Measurements from ENCODE around the gene CALHM2. TPM values are rescaled to one million over a fixed set of nuclear protein-coding genes. Genes with fewer than 3 reads are reported as not detected.
A peak's percentile ranks its signal among the peaks of the same experiment; 100 is the strongest.

Gene CALHM2
- polyA plus RNA-seq, 1 of the 3 experiments (the other 2 are of a cell fraction) = 0.10 TPM

DNA sequence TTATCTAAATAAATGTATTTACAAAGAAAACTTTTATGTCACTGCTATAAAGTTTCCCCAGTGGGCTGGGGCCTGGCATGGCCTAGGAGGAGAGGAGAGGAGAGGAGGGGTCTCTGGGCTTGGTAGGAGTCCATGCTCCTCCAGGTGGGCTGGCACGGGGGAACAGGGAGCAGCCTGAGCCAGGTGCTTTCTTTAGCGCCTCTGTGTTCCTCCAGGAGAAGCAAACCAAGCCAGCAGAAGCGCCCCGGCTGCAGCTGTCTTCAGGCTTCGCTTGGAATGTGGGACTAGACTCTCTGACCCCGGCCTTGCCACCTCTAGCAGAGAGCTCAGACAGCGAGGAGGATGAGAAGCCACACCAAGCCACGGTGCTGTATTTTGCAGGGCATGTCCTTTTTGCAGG, 10.6 kb downstream of the CALHM2 start:
- Histone ChIP-seq H3K9ac (no peak overlapping the region), H3K79me2 (ENCODE audit: insufficient read depth) (no peaks in the 10 kb centered on the region), H4K20me1 (ENCODE audit: insufficient read depth) (no peaks in the 10 kb centered on the region), H3K36me3 (replicated peaks in 1 of 2; ENCODE audit: control insufficient read depth in 1 of 2, insufficient read depth in 2 of 2, low read length in 1 of 2) (peaks cover 50 to 89% of the 10 kb centered on the region in 2 experiments), H3K9me3 (no peaks in the 10 kb centered on the region), H3K27me3 (ENCODE audit: insufficient read depth) (no peaks in the 10 kb centered on the region), H3F3A (replicated peaks; ENCODE audit: insufficient read depth) (peaks cover 5% of the 10 kb centered on the region), H2AFZ (ENCODE audit: low read depth) (no peak overlapping the region), H3K27ac (ENCODE audit: low read depth in 2 of 2, low read length in 1 of 2) (peak overlapping the region in 1 of 2 experiments; percentile 47; a peak in 1 of 4 replicates), H3K9me2 (no peaks in the 10 kb centered on the region), H3K4me2 (no peak overlapping the region), H3K4me1 (ENCODE audit: control insufficient read depth in 1 of 2, insufficient read depth in 2 of 2, low read depth in 1 of 2, low read length in 1 of 2) (no peaks in the 10 kb centered on the region), H3K4me3 (ENCODE audit: low read depth in 2 of 2, low read length in 1 of 2) (no peak overlapping the region)
- TF ChIP-seq, protein P1, sequence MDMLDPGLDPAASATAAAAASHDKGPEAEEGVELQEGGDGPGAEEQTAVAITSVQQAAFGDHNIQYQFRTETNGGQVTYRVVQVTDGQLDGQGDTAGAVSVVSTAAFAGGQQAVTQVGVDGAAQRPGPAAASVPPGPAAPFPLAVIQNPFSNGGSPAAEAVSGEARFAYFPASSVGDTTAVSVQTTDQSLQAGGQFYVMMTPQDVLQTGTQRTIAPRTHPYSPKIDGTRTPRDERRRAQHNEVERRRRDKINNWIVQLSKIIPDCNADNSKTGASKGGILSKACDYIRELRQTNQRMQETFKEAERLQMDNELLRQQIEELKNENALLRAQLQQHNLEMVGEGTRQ (IDR thresholded peaks at IDR 0.05; ENCODE audit: borderline replicate concordance, low read depth, low read length) = no peak
- TF ChIP-seq MXI1 (IDR thresholded peaks at IDR 0.05; ENCODE audit: low read depth, low read length) (no peak), POLR2AphosphoS5 (IDR thresholded peaks at IDR 0.05; ENCODE audit: low read depth, low read length) (no peak), GABPA (IDR thresholded peaks at IDR 0.05; ENCODE audit: low read depth) (no peak), ELF1 (IDR thresholded peaks at IDR 0.05) (no peak), RXRA (IDR thresholded peaks at IDR 0.05; ENCODE audit: borderline replicate concordance, low read depth) (no peak), TAF1 (IDR thresholded peaks at IDR 0.05; ENCODE audit: borderline replicate concordance, low read depth, low read length) (no peak), NRF1 (IDR thresholded peaks at IDR 0.05; ENCODE audit: low read depth, low read length) (no peak), TEAD4 (IDR thresholded peaks at IDR 0.05; ENCODE audit: borderline replicate concordance, insufficient read depth) (no peak), NFIC (IDR thresholded peaks at IDR 0.05; ENCODE audit: borderline replicate concordance) (no peak)
- TF ChIP-seq, protein P2, sequence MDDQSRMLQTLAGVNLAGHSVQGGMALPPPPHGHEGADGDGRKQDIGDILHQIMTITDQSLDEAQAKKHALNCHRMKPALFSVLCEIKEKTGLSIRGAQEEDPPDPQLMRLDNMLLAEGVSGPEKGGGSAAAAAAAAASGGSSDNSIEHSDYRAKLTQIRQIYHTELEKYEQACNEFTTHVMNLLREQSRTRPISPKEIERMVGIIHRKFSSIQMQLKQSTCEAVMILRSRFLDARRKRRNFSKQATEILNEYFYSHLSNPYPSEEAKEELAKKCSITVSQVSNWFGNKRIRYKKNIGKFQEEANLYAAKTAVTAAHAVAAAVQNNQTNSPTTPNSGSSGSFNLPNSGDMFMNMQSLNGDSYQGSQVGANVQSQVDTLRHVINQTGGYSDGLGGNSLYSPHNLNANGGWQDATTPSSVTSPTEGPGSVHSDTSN (IDR thresholded peaks at IDR 0.05) = no peak
- TF ChIP-seq, protein P3, sequence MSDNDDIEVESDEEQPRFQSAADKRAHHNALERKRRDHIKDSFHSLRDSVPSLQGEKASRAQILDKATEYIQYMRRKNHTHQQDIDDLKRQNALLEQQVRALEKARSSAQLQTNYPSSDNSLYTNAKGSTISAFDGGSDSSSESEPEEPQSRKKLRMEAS (IDR thresholded peaks at IDR 0.05; ENCODE audit: low read depth) = no peak
- WGBS (ENCODE audit: low lambda C conversion rate) = 77% methylated on average over 4 of the region's 8 CpGs
- DNase-seq = no peak
- POLR2A ChIA-PET = no interaction called here
- CTCF ChIA-PET = interaction anchor here (0.7 to 1.4 kb wide), 6 partner anchors 9 to 123 kb away, joined by 3 to 5 read pairs (median 3); partner anchors contain the start of gene CALHM2

DNA sequence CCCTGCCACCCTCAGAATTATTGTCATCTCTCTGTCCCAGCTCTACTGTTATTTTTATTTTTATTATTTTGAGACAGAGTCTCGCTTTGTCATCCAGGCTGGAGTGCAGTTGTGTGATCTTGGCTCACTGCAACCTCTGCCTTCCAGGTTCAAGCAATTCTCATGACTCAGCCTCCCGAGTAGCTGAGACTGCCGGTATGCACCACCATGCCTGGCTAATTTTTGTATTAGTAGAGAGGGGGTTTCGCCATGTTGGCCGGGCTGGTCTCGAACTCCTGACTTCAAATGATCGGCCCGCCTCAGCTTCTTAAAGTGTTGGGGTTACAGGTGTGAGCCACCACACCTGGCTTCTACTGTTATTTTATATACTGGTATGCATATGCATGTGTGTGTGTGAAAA, 11.0 kb downstream of the CALHM2 start:
- Histone ChIP-seq H3F3A (replicated peaks; ENCODE audit: insufficient read depth) (peaks cover 5% of the 10 kb centered on the region), H4K20me1 (ENCODE audit: insufficient read depth) (no peaks in the 10 kb centered on the region), H3K4me3 (ENCODE audit: low read depth in 2 of 2, low read length in 1 of 2) (no peak overlapping the region), H3K79me2 (ENCODE audit: insufficient read depth) (no peaks in the 10 kb centered on the region), H2AFZ (ENCODE audit: low read depth) (no peak overlapping the region), H3K36me3 (replicated peaks in 1 of 2; ENCODE audit: control insufficient read depth in 1 of 2, insufficient read depth in 2 of 2, low read length in 1 of 2) (peaks cover 53 to 89% of the 10 kb centered on the region in 2 experiments), H3K27me3 (ENCODE audit: insufficient read depth) (no peaks in the 10 kb centered on the region), H3K27ac (ENCODE audit: low read depth in 2 of 2, low read length in 1 of 2) (peak overlapping the region in 1 of 2 experiments; percentile 47; a peak in 1 of 4 replicates), H3K9me2 (no peaks in the 10 kb centered on the region), H3K4me2 (no peak overlapping the region), H3K9ac (no peak overlapping the region), H3K9me3 (no peaks in the 10 kb centered on the region), H3K4me1 (ENCODE audit: control insufficient read depth in 1 of 2, insufficient read depth in 2 of 2, low read depth in 1 of 2, low read length in 1 of 2) (no peaks in the 10 kb centered on the region)
- 93% methylated on average over 8 of the region's 8 CpGs for WGBS (ENCODE audit: low lambda C conversion rate)
- no peak for DNase-seq
- ChIA-PET POLR2A (no interaction called here), CTCF (interaction anchor here (0.7 to 1.4 kb wide), 3 partner anchors 10 to 27 kb away, joined by 3 to 5 read pairs (median 5); partner anchors contain the start of gene CALHM2)
- TF ChIP-seq, protein P1 (IDR thresholded peaks at IDR 0.05; ENCODE audit: borderline replicate concordance, low read depth, low read length) = no peak
- TF ChIP-seq, protein P3 (IDR thresholded peaks at IDR 0.05; ENCODE audit: low read depth) = no peak
- TF ChIP-seq POLR2AphosphoS5 (IDR thresholded peaks at IDR 0.05; ENCODE audit: low read depth, low read length) = no peak
- no peak for TF ChIP-seq FOXJ3 (CRISPR knock-in tag; IDR thresholded peaks at IDR 0.05)
- no peak for TF ChIP-seq RXRA (IDR thresholded peaks at IDR 0.05; ENCODE audit: borderline replicate concordance, low read depth)
- no peak for TF ChIP-seq JUND (IDR thresholded peaks at IDR 0.05)
- TF ChIP-seq TAF1 (IDR thresholded peaks at IDR 0.05; ENCODE audit: borderline replicate concordance, low read depth, low read length) = no peak
- TF ChIP-seq RFX5 (IDR thresholded peaks at IDR 0.05; ENCODE audit: low read length) = no peak
- TF ChIP-seq, protein P4, sequence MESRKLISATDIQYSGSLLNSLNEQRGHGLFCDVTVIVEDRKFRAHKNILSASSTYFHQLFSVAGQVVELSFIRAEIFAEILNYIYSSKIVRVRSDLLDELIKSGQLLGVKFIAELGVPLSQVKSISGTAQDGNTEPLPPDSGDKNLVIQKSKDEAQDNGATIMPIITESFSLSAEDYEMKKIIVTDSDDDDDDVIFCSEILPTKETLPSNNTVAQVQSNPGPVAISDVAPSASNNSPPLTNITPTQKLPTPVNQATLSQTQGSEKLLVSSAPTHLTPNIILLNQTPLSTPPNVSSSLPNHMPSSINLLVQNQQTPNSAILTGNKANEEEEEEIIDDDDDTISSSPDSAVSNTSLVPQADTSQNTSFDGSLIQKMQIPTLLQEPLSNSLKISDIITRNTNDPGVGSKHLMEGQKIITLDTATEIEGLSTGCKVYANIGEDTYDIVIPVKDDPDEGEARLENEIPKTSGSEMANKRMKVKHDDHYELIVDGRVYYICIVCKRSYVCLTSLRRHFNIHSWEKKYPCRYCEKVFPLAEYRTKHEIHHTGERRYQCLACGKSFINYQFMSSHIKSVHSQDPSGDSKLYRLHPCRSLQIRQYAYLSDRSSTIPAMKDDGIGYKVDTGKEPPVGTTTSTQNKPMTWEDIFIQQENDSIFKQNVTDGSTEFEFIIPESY (IDR thresholded peaks at IDR 0.05; ENCODE audit: borderline replicate concordance, low read depth) = no peak
- no peak for TF ChIP-seq MEF2A (IDR thresholded peaks at IDR 0.05; ENCODE audit: borderline replicate concordance, low read depth)
- TF ChIP-seq, protein P5, sequence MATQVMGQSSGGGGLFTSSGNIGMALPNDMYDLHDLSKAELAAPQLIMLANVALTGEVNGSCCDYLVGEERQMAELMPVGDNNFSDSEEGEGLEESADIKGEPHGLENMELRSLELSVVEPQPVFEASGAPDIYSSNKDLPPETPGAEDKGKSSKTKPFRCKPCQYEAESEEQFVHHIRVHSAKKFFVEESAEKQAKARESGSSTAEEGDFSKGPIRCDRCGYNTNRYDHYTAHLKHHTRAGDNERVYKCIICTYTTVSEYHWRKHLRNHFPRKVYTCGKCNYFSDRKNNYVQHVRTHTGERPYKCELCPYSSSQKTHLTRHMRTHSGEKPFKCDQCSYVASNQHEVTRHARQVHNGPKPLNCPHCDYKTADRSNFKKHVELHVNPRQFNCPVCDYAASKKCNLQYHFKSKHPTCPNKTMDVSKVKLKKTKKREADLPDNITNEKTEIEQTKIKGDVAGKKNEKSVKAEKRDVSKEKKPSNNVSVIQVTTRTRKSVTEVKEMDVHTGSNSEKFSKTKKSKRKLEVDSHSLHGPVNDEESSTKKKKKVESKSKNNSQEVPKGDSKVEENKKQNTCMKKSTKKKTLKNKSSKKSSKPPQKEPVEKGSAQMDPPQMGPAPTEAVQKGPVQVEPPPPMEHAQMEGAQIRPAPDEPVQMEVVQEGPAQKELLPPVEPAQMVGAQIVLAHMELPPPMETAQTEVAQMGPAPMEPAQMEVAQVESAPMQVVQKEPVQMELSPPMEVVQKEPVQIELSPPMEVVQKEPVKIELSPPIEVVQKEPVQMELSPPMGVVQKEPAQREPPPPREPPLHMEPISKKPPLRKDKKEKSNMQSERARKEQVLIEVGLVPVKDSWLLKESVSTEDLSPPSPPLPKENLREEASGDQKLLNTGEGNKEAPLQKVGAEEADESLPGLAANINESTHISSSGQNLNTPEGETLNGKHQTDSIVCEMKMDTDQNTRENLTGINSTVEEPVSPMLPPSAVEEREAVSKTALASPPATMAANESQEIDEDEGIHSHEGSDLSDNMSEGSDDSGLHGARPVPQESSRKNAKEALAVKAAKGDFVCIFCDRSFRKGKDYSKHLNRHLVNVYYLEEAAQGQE (IDR thresholded peaks at IDR 0.05; ENCODE audit: low read depth, low read length) = no peak
